HK-2 (cell line): ENCODE data around the gene CFD.
"Not testable (repeated sequence)": the region's sequence is repeated elsewhere in the genome, so short reads cannot be mapped to it uniquely, and the experiment has no call there.

ENCODE experiments used
- DNase-seq: peaks from one replicate; pipeline ENCODE4 v3.0.0-alpha.2; 2018; ENCODE audit not compliant: unreplicated experiment

CFD gene

DNA sequence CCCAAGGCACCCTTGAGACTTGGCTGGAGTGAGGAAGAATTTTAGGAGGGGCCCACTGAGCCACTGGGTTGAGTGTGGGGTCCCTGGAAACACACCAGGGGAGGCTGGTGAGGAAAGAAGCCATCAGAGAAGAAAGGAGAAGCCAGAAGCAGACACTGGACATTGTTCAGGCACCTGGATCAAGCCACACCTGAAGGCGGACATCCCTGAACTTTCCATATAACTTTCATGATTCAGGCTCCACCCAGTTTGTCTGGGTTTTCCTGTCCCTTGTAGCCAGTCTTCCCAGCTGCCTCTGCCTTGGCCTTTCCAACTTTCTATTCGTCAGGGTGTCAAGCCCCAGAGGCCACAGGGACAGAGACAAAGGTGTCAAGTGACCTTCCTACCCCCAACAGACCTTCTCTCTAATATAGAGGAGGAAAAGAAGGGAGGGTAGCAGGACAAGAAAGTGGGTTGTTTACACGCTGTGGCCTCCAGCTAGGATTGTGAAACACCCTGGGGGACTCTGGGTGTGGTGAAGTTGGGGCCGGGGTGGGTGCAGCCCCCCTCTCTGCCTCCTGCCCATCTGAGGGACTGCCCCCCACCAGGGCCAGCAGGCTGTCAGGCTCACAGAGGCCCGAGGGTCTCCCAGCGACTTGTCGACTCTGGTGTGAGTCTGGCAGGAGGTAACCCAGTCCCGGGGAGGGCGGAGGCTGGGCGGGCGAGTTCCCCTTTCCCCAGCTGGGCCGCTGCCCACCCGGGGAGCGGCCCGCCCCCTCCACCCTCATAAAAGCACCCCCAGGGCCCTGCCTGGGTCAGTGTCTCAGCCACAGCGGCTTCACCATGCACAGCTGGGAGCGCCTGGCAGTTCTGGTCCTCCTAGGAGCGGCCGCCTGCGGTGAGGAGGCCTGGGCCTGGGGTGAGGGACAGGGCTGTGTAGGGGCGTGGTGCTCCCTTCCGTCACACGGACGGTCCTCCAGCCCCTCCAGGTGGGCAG is at the start of gene CFD:
Gene CFD (plus strand): TSS at position 797 of the 976 bp plus-strand sequence. CDS start 26 bp downstream, at position 823.
- DNase-seq = no peak

DNA sequence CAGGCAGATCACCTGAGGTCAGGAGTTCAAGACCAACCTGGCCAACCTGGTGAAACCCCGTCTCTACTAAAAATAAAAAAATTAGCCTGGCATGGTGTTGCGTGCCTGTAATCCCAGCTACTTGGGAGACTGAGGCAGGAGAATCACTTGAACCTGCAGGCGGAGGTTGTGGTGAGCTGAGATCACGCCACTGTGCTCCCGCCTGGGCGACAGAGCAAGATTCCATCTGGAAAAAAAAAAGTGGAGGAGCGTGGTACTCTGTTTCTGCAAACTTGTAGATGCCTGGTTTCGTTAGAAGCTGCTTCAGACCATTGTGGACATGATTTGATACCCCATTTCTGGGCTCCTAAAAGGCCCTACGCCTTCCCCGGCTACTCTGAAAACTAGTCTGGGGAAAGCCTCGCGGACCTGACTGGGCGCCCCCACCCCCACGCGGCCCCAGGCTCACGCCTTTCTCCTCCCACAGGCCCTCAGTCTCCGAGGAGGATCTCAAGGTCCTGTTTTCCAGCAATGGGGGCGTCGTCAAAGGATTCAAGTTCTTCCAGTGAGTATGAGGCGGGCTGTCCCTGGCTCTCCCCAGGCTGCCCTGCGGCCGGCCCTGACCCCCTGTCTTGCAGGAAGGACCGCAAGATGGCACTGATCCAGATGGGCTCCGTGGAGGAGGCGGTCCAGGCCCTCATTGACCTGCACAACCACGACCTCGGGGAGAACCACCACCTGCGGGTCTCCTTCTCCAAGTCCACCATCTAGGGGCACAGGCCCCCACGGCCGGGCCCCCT is 49.2 kb upstream of the CFD start:
- DNase-seq = no peak

DNA sequence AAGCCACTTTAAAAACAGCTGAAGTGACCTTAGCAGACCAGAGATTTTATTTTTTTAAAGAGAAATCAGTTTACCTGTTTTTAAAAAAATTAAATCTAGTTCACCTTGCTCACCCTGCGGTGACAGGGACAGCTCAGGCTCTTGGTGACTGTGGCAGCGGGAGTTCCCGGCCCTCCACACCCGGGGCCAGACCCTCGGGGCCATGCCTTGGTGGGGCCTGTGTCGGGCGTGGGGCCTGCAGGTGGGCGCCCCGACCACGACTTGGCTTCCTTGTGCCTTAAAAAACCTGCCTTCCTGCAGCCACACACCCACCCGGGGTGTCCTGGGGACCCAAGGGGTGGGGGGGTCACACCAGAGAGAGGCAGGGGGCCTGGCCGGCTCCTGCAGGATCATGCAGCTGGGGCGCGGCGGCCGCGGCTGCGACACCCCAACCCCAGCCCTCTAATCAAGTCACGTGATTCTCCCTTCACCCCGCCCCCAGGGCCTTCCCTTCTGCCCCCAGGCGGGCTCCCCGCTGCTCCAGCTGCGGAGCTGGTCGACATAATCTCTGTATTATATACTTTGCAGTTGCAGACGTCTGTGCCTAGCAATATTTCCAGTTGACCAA is 48.5 kb upstream of the CFD start:
- DNase-seq = no peak

DNA sequence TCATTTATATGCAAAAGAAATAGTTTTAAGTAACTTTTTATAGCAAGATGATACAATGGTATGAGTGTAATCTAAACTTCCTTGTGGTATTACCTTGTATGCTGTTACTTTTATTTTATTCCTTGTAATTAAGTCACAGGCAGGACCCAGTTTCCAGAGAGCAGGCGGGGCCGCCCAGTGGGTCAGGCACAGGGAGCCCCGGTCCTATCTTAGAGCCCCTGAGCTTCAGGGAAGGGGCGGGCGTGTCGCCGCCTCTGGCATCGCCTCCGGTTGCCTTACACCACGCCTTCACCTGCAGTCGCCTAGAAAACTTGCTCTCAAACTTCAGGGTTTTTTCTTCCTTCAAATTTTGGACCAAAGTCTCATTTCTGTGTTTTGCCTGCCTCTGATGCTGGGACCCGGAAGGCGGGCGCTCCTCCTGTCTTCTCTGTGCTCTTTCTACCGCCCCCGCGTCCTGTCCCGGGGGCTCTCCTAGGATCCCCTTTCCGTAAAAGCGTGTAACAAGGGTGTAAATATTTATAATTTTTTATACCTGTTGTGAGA is 47.9 kb upstream of the CFD start:
- no peak for DNase-seq

DNA sequence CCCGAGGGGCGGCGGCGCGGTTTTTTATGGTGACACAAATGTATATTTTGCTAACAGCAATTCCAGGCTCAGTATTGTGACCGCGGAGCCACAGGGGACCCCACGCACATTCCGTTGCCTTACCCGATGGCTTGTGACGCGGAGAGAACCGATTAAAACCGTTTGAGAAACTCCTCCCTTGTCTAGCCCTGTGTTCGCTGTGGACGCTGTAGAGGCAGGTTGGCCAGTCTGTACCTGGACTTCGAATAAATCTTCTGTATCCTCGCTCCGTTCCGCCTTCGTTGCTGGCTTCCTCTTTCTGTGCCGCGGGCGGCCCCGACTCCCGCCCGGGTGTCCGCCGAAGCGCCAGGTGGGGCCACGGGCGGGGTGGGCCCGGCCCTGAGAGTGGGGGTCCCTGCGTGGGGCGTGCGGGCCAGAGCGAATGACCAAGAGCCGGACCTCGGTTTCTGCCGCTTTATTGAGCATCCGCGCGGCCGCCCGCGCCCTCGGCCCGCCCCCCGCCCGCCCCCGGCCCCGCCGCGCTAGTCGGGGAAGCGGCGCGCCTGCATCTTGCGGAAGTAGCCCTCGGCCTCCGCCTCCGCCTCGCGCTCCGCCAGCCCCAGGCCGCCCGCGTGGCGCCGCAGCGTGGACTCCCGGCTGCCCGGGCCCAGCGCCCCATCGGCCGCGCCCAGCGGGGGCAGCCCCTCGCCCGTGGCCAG is 47.3 kb upstream of the CFD start:
- no peak for DNase-seq

DNA sequence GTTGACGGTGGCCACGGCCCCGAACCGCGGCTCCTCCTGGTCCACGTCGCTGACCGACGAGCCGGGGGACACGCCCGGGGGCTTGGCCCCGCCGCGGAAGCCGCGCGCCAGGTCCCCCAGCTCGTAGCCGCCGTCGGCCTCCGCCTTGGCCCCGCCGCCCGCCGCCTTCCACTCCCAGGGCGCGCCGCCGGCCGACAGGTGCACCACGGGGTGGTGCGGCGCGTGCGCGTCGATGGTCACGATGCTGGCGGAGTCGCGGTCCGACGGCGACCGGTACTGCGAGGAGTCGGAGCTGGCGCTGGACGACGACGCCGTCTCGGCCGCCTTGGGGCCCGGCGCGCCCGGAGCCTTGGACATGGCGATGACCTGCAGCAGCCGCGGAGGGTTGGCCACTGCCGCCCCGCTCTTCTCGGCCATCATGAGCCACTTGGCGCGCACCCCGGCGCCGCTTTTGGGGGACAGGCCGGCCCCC is 46.7 kb upstream of the CFD start:
- no peak for DNase-seq

DNA sequence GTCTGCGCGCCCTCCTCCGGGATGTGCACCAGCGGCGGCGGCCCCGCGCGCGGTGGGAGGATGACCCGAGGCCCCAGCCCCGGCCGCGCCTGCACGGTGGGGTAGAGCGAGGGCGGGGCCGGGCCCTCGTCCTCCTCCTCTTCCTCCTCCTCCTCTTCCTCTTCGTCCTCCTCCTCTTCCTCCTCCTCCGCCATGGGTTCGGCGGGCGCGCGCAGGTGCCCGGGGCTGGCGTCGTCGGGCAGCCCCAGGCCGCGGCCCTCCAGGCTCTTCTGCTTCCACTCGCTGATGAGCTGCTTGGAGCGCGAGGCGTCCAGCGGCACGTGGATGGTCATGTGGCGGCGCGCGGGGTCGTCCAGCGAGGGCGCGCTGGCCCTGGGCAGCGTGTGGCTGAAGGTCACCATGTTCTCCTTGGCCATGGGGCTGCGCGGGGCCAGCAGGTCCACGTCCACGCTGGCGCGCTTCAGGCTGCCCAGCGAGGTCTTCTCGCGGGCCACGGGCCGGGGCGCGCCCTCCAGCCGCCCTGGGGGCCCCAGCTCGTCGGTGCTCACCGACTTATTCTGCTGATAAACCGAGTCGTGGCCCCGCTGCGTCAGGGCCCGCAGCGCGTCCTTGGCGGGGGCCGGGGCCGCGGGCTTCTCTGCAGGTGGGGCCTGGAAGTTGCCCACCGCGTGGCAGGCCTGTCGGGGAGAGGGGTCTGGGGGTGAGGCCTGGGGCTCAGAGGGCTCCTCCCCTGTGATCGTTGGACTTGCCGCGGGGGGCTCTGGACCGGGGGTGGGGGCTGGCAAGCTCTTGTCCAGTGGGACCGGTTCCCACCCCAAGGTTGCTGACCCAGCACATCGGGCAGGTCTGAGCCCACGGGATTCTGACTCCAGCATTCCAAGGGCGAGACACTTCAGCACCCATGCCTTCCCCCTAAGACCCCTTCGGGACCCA is 46.0 kb upstream of the CFD start:
- DNase-seq = no peak

DNA sequence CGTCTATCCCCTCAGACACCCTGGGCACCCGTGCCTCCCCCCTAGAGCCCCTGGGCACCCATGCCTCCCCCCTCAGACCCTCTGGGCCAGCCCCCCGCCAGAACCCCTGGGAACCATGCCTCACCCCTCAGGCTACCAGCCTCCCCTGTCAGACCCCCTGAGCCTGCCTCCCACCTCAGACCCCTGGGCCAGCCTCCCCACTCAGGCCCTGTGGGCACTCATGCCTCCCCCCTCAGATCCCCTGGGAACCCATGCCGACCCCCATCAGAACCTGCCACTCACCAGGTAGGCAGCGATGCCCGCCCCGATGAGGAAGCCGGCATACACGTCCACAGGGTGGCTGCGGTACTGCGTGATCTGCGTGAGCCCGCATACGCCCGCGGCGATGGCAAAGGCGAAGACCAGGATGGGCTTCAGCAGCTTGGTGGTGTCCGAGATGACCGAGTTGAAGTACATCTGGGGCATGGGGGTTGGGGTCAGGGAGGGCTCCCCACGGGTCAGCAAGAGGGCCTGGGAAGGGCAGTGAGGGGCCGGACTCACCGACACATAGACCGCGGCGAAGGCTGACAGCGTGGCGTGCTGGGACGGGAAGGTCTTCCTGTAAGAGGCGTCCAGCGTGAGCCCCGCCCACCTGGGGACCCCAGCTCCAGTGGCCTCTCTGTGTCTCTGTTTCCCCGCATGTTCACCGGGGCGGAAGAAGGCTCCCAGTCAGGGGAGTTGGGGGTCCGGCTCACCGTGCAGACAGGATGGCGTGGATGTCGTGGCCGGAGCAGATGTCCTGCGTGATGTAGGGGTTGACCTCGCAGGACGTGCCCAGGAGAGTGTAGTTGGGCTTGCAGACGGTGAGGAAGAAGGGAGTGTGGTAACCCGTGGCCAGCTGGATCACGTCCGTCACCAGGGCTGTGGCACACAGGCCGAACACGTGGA is 45.0 kb upstream of the CFD start:
- DNase-seq = no peak

DNA sequence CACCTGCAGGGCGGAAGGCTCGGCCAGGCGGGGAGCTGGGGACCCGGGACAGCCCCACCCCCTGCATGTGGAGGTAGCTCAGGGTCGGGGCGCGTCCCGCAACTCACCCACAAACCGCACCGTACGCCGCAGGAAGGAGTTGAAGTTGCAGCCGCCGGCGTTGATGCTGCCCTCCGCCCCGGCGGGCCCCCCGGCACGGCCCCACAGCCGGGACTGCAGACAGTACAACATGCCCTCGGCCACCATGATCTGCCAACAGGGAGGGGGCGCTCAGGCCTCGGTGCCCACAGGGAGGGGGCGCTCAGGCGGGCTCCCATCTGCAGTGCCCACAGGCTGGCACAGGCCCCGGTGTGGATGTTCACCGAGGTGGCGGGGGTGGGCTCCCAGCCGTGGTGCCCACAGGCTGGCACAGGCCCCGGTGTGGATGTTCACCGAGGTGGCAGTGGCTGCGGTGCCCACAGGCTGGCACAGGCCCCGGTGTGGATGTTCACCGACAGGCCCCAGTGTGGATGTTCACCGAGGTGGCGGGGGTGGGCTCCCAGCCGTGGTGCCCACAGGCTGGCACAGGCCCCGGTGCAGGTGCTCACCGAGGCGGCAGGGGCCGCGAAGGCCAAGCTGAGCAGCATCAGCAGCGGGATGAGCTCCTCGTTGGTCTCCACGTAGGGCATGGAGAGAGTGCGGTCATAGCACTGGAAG is 44.2 kb upstream of the CFD start:
- DNase-seq = no peak

DNA sequence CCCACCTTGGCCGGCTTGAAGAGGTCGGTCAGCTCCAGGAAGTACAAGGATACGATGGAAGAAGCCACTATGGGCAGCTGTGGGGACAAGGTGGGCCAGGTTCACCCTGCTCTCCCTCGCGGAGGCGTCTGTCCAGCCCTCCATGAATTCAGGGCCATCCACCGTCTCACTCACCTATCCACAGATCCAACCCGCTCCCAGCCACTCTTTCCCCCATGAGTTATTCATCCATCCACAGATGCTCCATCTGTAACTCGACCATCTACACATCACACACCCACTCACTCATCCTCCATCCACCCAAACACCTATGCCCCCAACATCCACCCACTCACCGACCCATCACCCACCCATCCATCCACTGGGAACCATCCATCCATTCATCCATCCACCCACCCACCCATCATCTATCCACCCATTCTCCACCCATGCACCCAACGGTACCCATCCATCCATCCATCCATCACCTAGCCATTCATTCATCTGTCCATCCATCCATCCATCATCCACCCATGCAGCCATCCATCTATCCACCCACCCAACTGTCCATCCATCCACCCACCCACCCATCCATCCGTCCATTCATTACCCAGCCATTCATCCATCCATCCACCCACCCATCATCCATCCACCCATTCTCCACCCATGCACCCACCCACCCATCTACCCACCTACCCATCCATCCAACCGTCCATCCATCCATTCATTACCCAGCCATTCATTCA is 43.5 kb upstream of the CFD start:
- DNase-seq = no peak

DNA sequence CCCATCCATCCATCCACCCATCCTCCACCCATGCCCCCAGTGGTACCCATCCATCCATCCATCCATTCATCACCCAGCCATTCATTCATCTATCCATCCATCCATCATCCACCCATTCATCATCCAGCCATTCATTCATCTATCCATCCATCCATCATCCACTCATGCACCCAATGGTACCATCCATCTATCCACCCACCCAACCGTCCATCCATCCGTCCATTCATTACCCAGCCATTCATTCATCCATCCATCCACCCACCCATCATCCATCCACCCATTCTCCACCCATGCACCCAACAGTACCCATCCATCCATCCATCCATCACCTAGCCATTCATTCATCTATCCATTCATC is 43.0 kb upstream of the CFD start:
- no peak for DNase-seq

DNA sequence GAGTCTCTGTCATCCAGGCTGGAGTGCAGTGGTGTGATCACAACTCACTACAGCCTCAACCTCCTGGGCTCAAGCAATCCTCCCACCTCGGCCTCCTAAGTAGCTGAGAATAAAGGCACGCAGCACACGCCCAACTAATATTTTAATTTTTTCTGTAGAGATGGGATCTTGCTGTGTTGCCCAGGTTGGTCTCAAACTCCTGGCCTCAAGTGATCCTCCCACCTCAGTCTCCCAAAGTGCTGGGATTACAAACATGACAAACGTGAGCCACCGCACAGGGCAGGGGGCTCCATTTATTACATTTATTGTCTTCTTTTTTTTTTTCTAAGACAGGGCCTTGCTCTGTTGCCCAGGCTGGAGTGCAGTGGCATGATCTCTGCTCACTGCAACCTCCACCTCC is 39.3 kb upstream of the CFD start:
- not testable (repeated sequence) for DNase-seq

DNA sequence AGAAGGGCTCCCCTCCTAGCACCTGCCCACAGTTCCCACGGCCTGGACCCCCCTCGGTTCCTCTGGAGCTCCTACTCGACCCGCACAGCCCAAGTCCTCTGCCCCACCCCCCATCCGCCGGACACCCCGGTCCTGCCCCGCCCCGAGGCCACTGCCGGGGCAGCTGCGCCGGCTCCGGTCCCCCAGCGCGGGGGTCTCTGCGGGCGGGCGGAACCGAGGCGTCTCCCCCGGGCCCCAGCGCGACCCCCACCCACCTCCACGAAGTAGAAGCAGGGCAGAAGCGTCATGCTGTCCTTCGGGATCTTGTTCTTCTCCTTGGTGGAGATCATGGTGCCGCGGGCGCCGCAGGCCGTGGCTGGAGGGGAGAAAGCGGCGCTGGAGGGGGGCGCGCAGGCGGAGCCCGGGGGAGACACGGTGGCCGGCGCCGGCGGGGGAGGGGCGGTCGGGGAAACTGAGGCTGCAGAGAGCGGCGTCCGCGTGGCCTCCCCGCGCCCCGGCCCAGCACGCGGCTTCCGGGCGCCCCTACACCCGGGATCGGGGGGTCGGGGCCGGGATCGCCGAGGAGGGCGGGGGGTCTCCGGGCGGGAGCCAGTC is 38.1 kb upstream of the CFD start:
- no peak for DNase-seq

DNA sequence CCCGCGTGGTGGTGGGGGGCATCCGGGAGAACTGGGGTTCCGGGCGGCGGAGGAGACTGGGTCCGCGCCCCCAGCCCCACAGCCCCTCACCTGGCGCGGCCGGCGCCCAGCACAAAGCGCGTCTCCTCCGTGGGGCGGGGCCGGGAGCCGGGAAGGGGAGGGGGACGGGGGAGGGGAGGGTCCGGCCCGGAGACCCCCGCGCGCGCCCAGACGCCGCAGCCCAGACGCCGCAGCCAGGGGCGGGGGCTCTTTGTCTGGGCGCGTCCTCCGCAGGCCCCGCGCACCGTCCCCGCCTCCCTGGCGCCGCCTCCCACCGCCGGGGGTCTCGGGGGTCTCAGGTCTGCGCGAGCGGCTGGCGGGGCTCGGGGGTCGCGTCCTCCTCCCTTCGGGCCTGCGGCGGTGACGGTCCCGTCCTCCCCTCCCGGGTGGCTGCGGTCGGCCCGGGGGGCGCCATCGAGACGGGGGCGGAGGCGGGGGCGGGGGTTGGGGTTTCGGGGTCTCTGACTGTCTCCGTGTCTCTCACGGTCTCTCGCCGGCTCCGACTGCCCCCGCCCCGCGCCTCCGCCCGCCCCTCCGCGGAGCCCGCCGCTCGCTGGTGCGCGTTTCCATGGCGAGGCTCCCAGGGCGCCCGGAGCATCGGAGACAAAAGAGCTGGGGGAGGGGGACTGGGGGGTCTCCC is 37.5 kb upstream of the CFD start, which contains the start of gene PLPPR3:
Gene PLPPR3 (minus strand): TSS at position 131 of the 679 bp plus-strand sequence. CDS start 396 bp downstream, outside the sequence.
- DNase-seq = no peak

DNA sequence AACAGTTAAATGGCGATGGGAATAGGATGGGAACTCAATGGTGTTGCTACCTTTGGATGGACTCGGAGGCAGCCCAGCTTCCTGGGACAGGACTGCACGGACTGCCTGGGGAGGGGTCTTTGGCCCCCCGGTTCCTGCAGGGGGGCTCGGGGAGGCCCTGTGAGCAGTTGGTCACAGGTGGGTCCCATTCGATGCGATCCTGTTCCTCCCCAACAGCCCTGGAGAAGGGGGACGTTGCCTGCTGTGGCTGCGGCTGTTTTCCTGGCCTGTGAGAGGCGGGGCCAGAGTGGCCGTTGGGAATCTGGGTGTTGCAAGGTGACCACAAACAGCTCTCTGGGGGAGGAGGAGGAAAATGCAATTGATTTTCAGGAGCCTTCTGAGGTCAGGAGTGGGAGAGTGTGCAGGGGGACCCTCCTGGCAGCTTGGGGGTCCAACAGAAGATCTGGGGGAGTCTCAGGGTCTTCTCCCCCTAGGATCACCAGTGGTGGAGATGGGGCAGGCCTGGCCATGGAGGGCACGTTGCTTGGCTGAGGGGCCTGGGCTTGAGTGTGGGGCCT is 35.8 kb upstream of the CFD start:
- peak; percentile 49 for DNase-seq

DNA sequence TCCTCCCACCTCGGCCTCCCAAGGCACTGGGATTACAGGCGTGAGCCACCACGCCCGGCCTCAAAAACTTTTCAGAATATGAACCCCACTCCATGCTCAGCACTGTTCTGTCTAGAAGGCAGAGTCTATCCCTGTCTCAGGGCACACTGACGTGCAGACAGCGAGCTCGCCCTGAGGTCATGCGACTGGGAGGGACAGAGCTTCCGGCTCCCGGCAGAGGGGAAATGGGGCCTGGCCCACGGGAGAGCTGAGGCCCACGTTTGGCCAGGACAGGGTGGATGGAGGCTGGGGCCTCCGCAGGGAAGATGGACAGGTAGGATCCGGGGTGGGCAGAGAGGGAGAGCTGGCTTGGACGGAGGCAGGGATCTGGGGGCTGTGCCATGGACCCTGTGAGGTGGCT is 34.6 kb upstream of the CFD start:
- no peak for DNase-seq
